ENCODE data around the gene NELFB. TPM values are rescaled to one million over a fixed set of nuclear protein-coding genes. Genes with fewer than 3 reads are reported as not detected.

NELFB gene
- total and polyA plus RNA-seq, 2 of the 4 experiments (the other 2 are of a cell fraction) = 36.9 to 66.0 TPM

- Histone ChIP-seq H3K4me2 (ENCODE audit: low read depth, low read length) (no peak overlapping the region), H2AK9ac (replicated peaks; ENCODE audit: low read depth, low read length, poor library complexity) (peak overlapping the region; percentile 37), H3K79me1 (ENCODE audit: low read depth in 1 of 2, low read length in 2 of 2) (no peaks in the 10 kb centered on the region), H2AK5ac (ENCODE audit: low read depth, low read length) (no peak overlapping the region), H4K91ac (ENCODE audit: insufficient read depth, low read depth, low read length) (no peak overlapping the region; the same call in 1 of the 2 replicates), H3K23ac (ENCODE audit: low read depth, low read length) (no peak overlapping the region), H3K9me1 (ENCODE audit: insufficient read depth, low read length) (no peaks in the 10 kb centered on the region), H3K14ac (replicated peaks; ENCODE audit: low read depth, low read length) (no peak overlapping the region), H3K27ac (ENCODE audit: insufficient read depth, low read length) (no peak overlapping the region; the same call in 1 of the 2 replicates), H2BK120ac (ENCODE audit: low read depth, low read length) (no peak overlapping the region), H3K9me3 (ENCODE audit: control insufficient read depth, insufficient read depth, low read length) (no peaks in the 10 kb centered on the region), H4K20me1 (ENCODE audit: insufficient read depth, low read length) (no peaks in the 10 kb centered on the region), H2BK5ac (ENCODE audit: low read depth, low read length, poor library complexity, severe bottlenecking) (peak overlapping the region; percentile 45), H2BK20ac (ENCODE audit: low read depth, low read length) (no peak overlapping the region), H3K36me3 (ENCODE audit: control insufficient read depth, insufficient read depth, low read length) (no peaks in the 10 kb centered on the region), H3K27me3 (ENCODE audit: control insufficient read depth, insufficient read depth, low read length) (no peaks in the 10 kb centered on the region), H3K9ac (ENCODE audit: low read depth, low read length) (no peak overlapping the region), H2BK15ac (ENCODE audit: low read depth, low read length) (no peak overlapping the region), H3K4me3 (ENCODE audit: insufficient read depth, low read depth, low read length) (no peak overlapping the region), H4K5ac (ENCODE audit: low read depth, low read length) (no peak overlapping the region), H2AFZ (replicated peaks; ENCODE audit: low read length, poor library complexity) (peak overlapping the region; percentile 82), H3K18ac (ENCODE audit: low read depth, low read length) (no peak overlapping the region), H3K56ac (ENCODE audit: extremely low read depth, insufficient read depth, low read length) (no peak overlapping the region), H4K8ac (ENCODE audit: low read depth in 2 of 2, low read length in 2 of 2) (no peak overlapping the region), H3K4ac (ENCODE audit: low read depth, low read length) (peak overlapping the region; percentile 22; the same call in 1 of the 2 replicates), H3K4me1 (ENCODE audit: control insufficient read depth, insufficient read depth, low read length) (0 out of 2 replicates have a peak, but pooled peaks cover 2% of the 10 kb centered on the region)
- BruUV-seq (replicated peaks) = no TSS peak
- DNase-seq (no peak), ATAC-seq (ENCODE audit: low read depth) (peak; percentile 57)
- TF ChIP-seq MAZ (IDR thresholded peaks at IDR 0.05; ENCODE audit: borderline replicate concordance, low read depth, low read length) (peak; percentile 65; the same call in 1 of the 2 replicates), USF2 (IDR thresholded peaks at IDR 0.05; ENCODE audit: low read depth, low read length) (no peak)
- POLR2A ChIA-PET (ENCODE audit: unreplicated experiment) = no interaction called here
- CTCF ChIA-PET = no interaction called here
- dilution Hi-C loops (cut with HindIII; ENCODE audit: low sequenced_read_pairs, unreplicated experiment) (no loop called here), intact Hi-C loops (cut with micrococcal nuclease) (no loop called here), in situ Hi-C loops (cut with MboI; ENCODE audit: low sequenced_read_pairs) (no loop called here)
- no CpG with 5 or more reads among the region's 83 CpGs for WGBS, 2 experiments (ENCODE audit: extremely low coverage in 2 of 2, insufficient read length in 1 of 2)
Observed at GRCh38 chr9:137316012-137316981, 61.2 kb downstream of the NELFB start.

All from IMR-90 (cell line).